Right renal pelvis (tissue), 4 donors: ENCODE results near the gene TMEM258. TPM values are rescaled to one million over a fixed set of nuclear protein-coding genes. Genes with fewer than 3 reads are reported as not detected.

Experiments used
- DNase-seq, 4 donors: peaks; one replicate each; pipeline ENCODE4 v3.0.0-alpha.2; 2013; ENCODE audit warnings: low read depth in 4 of 4, low spot score in 3 of 4, missing footprints in 1 of 4
- polyA plus RNA-seq, 4 donors: library from polyadenylated mRNA; unstranded; fragments of 120-200 nt; gene quantifications; one replicate each; pipeline ENCODE4 v1.2.1, GENCODE V29; 2013; ENCODE audit not compliant: insufficient read length in 4 of 4

The TMEM258 gene
- 100 to 1,000 TPM; 153 to 199 (median 169) TPM for polyA plus RNA-seq

GRCh38 chr11:61792310-61793082, at the start of gene TMEM258, which contains the start of gene FEN1:
TSS of gene TMEM258 (minus strand) at chr11:61792599. CDS start at chr11:61792558, 41 bp downstream.
TSS of gene FEN1 (plus strand) at chr11:61792911. CDS start at chr11:61795362, 2,451 bp downstream.
- DNase-seq = peak; percentile 84 to 97 (median 86)

GRCh38 chr11:61841636-61842527, 49.5 kb upstream of the TMEM258 start:
- DNase-seq = no peak

- DNase-seq = no peak
Observed at GRCh38 chr11:61840371-61840770, 48.0 kb upstream of the TMEM258 start.

- no peak for DNase-seq
Observed at GRCh38 chr11:61839742-61840141, 47.3 kb upstream of the TMEM258 start.

GRCh38 chr11:61838921-61839320, 46.5 kb upstream of the TMEM258 start:
- no peak for DNase-seq

- DNase-seq = no peak
Observed at GRCh38 chr11:61838501-61838900, 46.1 kb upstream of the TMEM258 start.

- no peak for DNase-seq
Observed at GRCh38 chr11:61837411-61838005, 45.1 kb upstream of the TMEM258 start.

GRCh38 chr11:61836193-61836592, 43.8 kb upstream of the TMEM258 start:
- no peak for DNase-seq

GRCh38 chr11:61834278-61835048, 42.1 kb upstream of the TMEM258 start:
- DNase-seq = no peak

- no peak for DNase-seq
Observed at GRCh38 chr11:61833926-61834277, 41.5 kb upstream of the TMEM258 start.

GRCh38 chr11:61833471-61833870, 41.1 kb upstream of the TMEM258 start:
- no peak for DNase-seq

GRCh38 chr11:61832754-61833153, 40.4 kb upstream of the TMEM258 start:
- DNase-seq = no peak

GRCh38 chr11:61832207-61832606, 39.8 kb upstream of the TMEM258 start:
- no peak for DNase-seq

- DNase-seq = no peak
Observed at GRCh38 chr11:61830237-61831105, 38.1 kb upstream of the TMEM258 start.

- no peak for DNase-seq
Observed at GRCh38 chr11:61829806-61830205, 37.4 kb upstream of the TMEM258 start.

- DNase-seq = no peak
Observed at GRCh38 chr11:61828629-61829407, 36.4 kb upstream of the TMEM258 start.

- no peak for DNase-seq
Observed at GRCh38 chr11:61828379-61828628, 35.9 kb upstream of the TMEM258 start.

GRCh38 chr11:61827571-61828378, 35.4 kb upstream of the TMEM258 start, which contains the start of gene FADS2:
TSS of gene FADS2 (plus strand) at chr11:61828300. CDS start at chr11:61828391, 91 bp downstream.
- peak in 3 of 4 donors; percentile 81 to 88 (median 86) for DNase-seq
